ENCODE results near the gene ITLN1.
"Not testable (repeated sequence)": the region's sequence is repeated elsewhere in the genome, so short reads cannot be mapped to it uniquely, and the experiment has no call there.

Gene ITLN1

DNA sequence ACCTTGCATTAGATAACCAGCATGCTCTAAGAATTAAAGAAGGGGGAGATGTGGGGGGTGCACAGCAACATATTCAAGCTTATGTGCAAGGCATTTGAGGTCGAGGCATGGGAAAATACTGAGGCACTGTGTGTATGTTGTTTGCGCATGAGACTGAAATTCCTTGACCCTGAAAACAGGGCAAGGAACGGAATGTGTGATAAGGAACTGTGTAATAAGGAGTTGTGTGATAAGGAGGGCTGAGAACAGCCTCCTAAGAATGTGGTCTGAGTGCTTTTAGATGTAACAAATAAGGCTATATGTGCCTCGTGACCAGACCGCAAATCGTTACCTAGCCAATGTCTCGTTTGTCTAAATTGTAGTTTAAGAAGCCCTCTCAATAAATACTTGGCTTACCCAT is 26.5 kb upstream of the ITLN1 start:
- in situ Hi-C loops (cut with MboI; ENCODE audit: low sequenced_read_pairs, unreplicated experiment) = no loop called here
- TF ChIP-seq, protein P1, sequence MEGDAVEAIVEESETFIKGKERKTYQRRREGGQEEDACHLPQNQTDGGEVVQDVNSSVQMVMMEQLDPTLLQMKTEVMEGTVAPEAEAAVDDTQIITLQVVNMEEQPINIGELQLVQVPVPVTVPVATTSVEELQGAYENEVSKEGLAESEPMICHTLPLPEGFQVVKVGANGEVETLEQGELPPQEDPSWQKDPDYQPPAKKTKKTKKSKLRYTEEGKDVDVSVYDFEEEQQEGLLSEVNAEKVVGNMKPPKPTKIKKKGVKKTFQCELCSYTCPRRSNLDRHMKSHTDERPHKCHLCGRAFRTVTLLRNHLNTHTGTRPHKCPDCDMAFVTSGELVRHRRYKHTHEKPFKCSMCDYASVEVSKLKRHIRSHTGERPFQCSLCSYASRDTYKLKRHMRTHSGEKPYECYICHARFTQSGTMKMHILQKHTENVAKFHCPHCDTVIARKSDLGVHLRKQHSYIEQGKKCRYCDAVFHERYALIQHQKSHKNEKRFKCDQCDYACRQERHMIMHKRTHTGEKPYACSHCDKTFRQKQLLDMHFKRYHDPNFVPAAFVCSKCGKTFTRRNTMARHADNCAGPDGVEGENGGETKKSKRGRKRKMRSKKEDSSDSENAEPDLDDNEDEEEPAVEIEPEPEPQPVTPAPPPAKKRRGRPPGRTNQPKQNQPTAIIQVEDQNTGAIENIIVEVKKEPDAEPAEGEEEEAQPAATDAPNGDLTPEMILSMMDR (IDR thresholded peaks at IDR 0.05; ENCODE audit: borderline replicate concordance, control extremely low read depth, extremely low read depth, insufficient read depth, missing control alignments) = no peak
- DNase-seq (ENCODE audit: low spot score) = no peak

DNA sequence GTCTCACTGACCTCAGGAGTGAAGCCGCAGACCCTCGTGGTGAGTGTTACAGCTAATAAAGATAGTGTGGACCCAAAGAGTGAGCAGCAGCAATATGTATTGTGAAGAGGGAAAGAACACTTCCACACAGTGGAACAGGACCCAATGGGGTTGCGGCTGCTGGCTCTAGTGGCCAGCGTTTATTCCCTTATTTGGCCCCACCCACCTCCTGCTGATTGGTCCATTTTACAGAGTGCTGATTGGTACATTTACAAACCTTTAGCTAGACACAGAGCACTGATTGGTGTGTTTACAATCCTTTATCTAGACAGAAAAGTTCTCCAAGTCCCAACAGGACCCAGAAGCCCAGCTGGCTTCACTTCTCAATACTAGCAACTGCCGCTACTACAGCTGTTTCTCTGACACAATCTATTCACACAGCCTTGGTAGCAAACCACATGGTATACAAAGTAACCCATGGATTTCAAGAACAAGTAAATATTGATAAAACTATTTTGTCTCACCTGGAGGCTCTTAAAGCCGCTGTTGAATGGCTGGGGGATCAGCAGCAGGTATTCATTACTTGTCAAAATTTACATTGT is 25.3 kb upstream of the ITLN1 start:
- in situ Hi-C loops (cut with MboI; ENCODE audit: low sequenced_read_pairs, unreplicated experiment) = no loop called here
- no peak for DNase-seq (ENCODE audit: low spot score)
- TF ChIP-seq, protein P1 (IDR thresholded peaks at IDR 0.05; ENCODE audit: borderline replicate concordance, control extremely low read depth, extremely low read depth, insufficient read depth, missing control alignments) = no peak

DNA sequence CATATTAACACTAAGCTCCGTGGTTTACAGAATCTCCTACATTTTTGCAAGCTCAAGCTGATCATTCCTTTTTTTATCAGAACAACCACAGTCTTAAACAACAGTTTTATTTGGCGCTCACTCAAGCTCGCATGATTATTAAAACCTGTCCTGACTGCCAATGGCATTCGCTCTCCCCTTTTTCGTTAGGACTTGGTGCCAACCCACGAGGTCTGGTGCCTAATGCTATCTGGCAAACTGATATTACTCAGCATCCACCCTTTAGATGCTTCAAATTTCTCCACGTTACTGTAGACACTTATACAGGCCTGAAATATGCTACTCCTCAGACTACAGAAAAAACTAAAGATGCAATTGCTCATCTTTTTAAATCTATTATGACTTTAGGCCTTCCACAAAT is 23.0 kb upstream of the ITLN1 start:
- TF ChIP-seq, protein P1 (IDR thresholded peaks at IDR 0.05; ENCODE audit: borderline replicate concordance, control extremely low read depth, extremely low read depth, insufficient read depth, missing control alignments) = no peak
- DNase-seq (ENCODE audit: low spot score) = no peak
- in situ Hi-C loops (cut with MboI; ENCODE audit: low sequenced_read_pairs, unreplicated experiment) = no loop called here

- TF ChIP-seq, protein P1 (IDR thresholded peaks at IDR 0.05; ENCODE audit: borderline replicate concordance, control extremely low read depth, extremely low read depth, insufficient read depth, missing control alignments) = no peak
- in situ Hi-C loops (cut with MboI; ENCODE audit: low sequenced_read_pairs, unreplicated experiment) = no loop called here
- no peak for DNase-seq (ENCODE audit: low spot score)
Observed at GRCh38 chr1:160905617-160905989, 20.6 kb upstream of the ITLN1 start.

- no peak for DNase-seq (ENCODE audit: low spot score)
- TF ChIP-seq, protein P1 (IDR thresholded peaks at IDR 0.05; ENCODE audit: borderline replicate concordance, control extremely low read depth, extremely low read depth, insufficient read depth, missing control alignments) = no peak
- in situ Hi-C loops (cut with MboI; ENCODE audit: low sequenced_read_pairs, unreplicated experiment) = no loop called here
Observed at GRCh38 chr1:160904783-160905616, 20.0 kb upstream of the ITLN1 start.

- in situ Hi-C loops (cut with MboI; ENCODE audit: low sequenced_read_pairs, unreplicated experiment); DNase-seq (ENCODE audit: low spot score): not testable (repeated sequence)
Observed at GRCh38 chr1:160902251-160902650, 17.3 kb upstream of the ITLN1 start.

DNA sequence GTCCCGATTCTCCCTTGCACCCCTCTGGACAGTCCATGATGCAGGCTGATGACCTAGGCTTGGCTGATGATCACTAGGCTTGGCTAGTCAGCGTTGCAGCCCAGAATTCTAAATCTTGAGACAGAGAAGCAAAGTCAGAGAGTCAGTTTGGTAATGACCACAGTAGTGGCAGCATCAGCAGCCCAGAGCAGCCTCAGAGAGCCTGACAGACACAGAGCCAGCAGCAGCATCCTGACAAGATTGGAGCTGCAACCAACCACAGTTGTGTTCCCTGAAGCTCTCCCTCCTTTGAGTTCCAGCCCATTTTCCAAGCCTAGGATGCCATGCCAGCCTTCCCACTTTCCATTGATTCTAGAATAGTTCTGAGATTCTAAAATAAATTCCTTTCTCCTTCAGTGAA is 16.8 kb upstream of the ITLN1 start:
- in situ Hi-C loops (cut with MboI; ENCODE audit: low sequenced_read_pairs, unreplicated experiment) = no loop called here
- DNase-seq (ENCODE audit: low spot score) = no peak
- TF ChIP-seq, protein P1 (IDR thresholded peaks at IDR 0.05; ENCODE audit: borderline replicate concordance, control extremely low read depth, extremely low read depth, insufficient read depth, missing control alignments) = no peak

DNA sequence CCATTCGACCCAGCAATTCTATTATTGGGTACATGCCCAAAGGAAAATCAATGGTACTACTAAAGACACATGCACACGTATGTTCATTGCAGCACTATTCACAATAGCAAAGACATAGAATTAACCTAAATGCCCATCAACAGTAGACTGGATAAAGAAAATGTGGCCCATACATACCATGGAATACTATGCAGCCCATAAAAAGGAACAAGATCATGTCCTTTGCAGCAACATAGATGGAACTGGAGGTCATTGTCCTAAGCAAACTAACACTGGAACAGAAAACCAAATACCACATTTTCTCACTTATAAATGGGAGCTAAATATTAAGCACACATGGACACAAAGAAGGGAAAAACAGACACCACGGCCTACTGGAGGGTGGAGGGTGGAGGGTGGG is 15.7 kb upstream of the ITLN1 start:
- in situ Hi-C loops (cut with MboI; ENCODE audit: low sequenced_read_pairs, unreplicated experiment); DNase-seq (ENCODE audit: low spot score): not testable (repeated sequence)

DNA sequence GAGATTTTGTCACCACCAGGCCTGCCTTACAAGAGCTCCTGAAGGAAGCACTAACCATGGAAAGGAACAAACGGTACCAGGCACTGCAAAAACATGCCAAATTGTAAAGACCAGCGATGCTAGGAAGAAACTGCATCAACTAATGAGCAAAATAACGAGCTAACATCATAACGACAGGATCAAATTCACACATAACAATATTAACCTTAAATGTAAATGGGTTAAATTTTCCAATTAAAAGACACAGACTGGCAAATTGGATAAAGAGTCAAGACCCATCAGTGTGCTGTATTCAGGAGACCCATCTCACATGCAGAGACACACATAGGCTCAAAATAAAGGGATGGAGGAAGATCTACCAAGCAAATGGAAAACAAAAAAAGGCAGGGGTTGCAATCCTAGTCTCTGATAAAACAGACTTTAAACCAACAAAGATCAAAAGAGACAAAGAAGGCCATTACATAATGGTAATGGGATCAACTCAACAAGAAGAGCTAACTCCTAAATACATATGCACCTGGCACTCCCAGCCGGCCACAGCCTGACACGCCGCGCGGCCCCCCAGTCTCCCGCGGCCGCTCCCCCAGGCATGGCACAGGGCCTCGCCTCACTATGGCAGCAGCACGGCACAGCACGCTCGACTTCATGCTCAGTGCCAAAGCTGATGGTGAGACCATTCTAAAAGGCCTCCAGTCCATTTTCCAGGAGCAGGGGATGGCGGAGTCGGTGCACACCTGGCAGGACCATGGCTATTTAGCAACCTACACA is 9.6 kb upstream of the ITLN1 start:
- DNase-seq (ENCODE audit: low spot score); in situ Hi-C loops (cut with MboI; ENCODE audit: low sequenced_read_pairs, unreplicated experiment): not testable (repeated sequence)
